Smooth muscle cell (in vitro differentiated cells): ENCODE results near the gene CEMIP. TPM values are rescaled to one million over a fixed set of nuclear protein-coding genes. Genes with fewer than 3 reads are reported as not detected.

Source experiments
- DNase-seq: peaks from one replicate; lab custom pipeline; 2025; ENCODE audit not compliant: unreplicated experiment; lab: John Stamatoyannopoulos, UW
- H2AFZ ChIP-seq: fragments of 200-600 bp; sonication (generic); 2 replicates; pipeline ENCODE4 v1.6.0; 2016; ENCODE audit warnings: antibody characterized with exemption, low read depth, mild to moderate bottlenecking
- H3F3A ChIP-seq: fragments of 200-600 bp; sonication (generic); 2 replicates; pipeline ENCODE4 v1.6.0; 2017; ENCODE audit warnings: antibody characterized with exemption, low read depth
- H3K27ac ChIP-seq: fragments of 200-600 bp; sonication (generic); 2 replicates; pipeline ENCODE4 v1.5.1; 2016; ENCODE audit warnings: low read depth, mild to moderate bottlenecking
- H3K27me3 ChIP-seq: fragments of 200-600 bp; sonication (generic); 2 replicates; pipeline ENCODE4 v1.6.1; 2016; ENCODE audit warnings: low read depth, mild to moderate bottlenecking
- H3K36me3 ChIP-seq: fragments of 200-600 bp; sonication (generic); 2 replicates; pipeline ENCODE4 v1.5.1; 2016; ENCODE audit warnings: low read depth
- H3K4me1 ChIP-seq: fragments of 200-600 bp; sonication (generic); 2 replicates; pipeline ENCODE4 v1.5.1; 2016; ENCODE audit warnings: low read depth
- H3K4me2 ChIP-seq: fragments of 200-600 bp; sonication (generic); 2 replicates; pipeline ENCODE4 v1.6.0; 2016; ENCODE audit warnings: mild to moderate bottlenecking
- H3K4me3 ChIP-seq: fragments of 200-600 bp; sonication (generic); 2 replicates; pipeline ENCODE4 v1.5.1; 2016; ENCODE audit warnings: mild to moderate bottlenecking
- H3K79me2 ChIP-seq: fragments of 200-600 bp; sonication (generic); 2 replicates; pipeline ENCODE4 v1.6.0; 2016; ENCODE audit warnings: low read depth, mild to moderate bottlenecking
- H3K9ac ChIP-seq: fragments of 200-600 bp; sonication (generic); 2 replicates; pipeline ENCODE4 v1.6.0; 2016; ENCODE audit warnings: low read depth
- H3K9me3 ChIP-seq: fragments of 200-600 bp; sonication (generic); replicated peaks from 2 replicates; pipeline ENCODE4 v1.5.1; 2016; ENCODE audit warnings: low read depth
- H4K20me1 ChIP-seq: fragments of 200-600 bp; sonication (generic); 2 replicates; pipeline ENCODE4 v1.6.0; 2016; ENCODE audit warnings: low read depth
- CTCF ChIP-seq: fragments of 200-600 bp; sonication (generic); IDR thresholded peaks from 2 replicates; pipeline ENCODE4 v1.5.1; 2017; ENCODE audit warnings: borderline replicate concordance, mild to moderate bottlenecking, antibody characterized with exemption; ENCODE audit not compliant: insufficient read depth, poor library complexity, severe bottlenecking
- WGBS: methylation state at CpG from one replicate; pipeline ENCODE4 v1.1.7; 2016; ENCODE audit warnings: low lambda C conversion rate; 5-methylcytosine and 5-hydroxymethylcytosine counted together
- polyA plus RNA-seq: library from polyadenylated mRNA; unstranded; fragments of >200 nt; fragmentation: Nextera tagmentation; extraction: Ambion mirVana; gene quantifications from 2 replicates; pipeline ENCODE4 v1.2.1, GENCODE V29; 2016
- total RNA-seq: library from RNA; depleted of rRNA; stranded (reverse); fragments of >200 nt; gene quantifications from 2 replicates; pipeline ENCODE4 v1.2.3, GENCODE V29; 2014

CEMIP gene
- total and polyA plus RNA-seq, 2 experiments from 2014 or later, result 1.9 TPM

- Histone ChIP-seq H3K27me3 (no peaks in the 10 kb centered on the region), H3K36me3 (no peaks in the 10 kb centered on the region), H3K4me1 (no peaks in the 10 kb centered on the region), H4K20me1 (no peaks in the 10 kb centered on the region), H3K9ac (no peak overlapping the region), H3K79me2 (no peaks in the 10 kb centered on the region), H3K4me2 (no peak overlapping the region), H2AFZ (no peak overlapping the region), H3K27ac (no peak overlapping the region), H3F3A (no peaks in the 10 kb centered on the region), H3K4me3 (no peak overlapping the region), H3K9me3 (no peaks in the 10 kb centered on the region)
- DNase-seq, result no peak
- no peak for TF ChIP-seq CTCF
- WGBS, result 70% methylated on average over 9 of the region's 9 CpGs
Measured at GRCh38 chr15:80836223-80836622, 57.1 kb downstream of the CEMIP start.

- no peaks in the 10 kb centered on the region for H3K36me3 ChIP-seq
- DNase-seq, result no peak
- H3K4me3 ChIP-seq, result no peak overlapping the region
- no peaks in the 10 kb centered on the region for H4K20me1 ChIP-seq
- no peak overlapping the region for H3K27ac ChIP-seq
- TF ChIP-seq CTCF, result no peak
- H3K9me3 ChIP-seq, result no peaks in the 10 kb centered on the region
- H3F3A ChIP-seq, result no peaks in the 10 kb centered on the region
- no peaks in the 10 kb centered on the region for H3K4me1 ChIP-seq
- no peaks in the 10 kb centered on the region for H3K27me3 ChIP-seq
- WGBS, result 36% methylated on average over 3 of the region's 3 CpGs
- H3K79me2 ChIP-seq, result no peaks in the 10 kb centered on the region
- H3K4me2 ChIP-seq, result no peak overlapping the region
- no peak overlapping the region for H2AFZ ChIP-seq
- H3K9ac ChIP-seq, result no peak overlapping the region
Measured at GRCh38 chr15:80837006-80837405, 57.8 kb downstream of the CEMIP start.

GRCh38 chr15:80838012-80838411 is 58.8 kb downstream of the CEMIP start:
- H4K20me1 ChIP-seq, result no peaks in the 10 kb centered on the region
- no peaks in the 10 kb centered on the region for H3K79me2 ChIP-seq
- no peak overlapping the region for H3K27ac ChIP-seq
- H3K9me3 ChIP-seq, result no peaks in the 10 kb centered on the region
- no peak overlapping the region for H3K4me2 ChIP-seq
- no peaks in the 10 kb centered on the region for H3K27me3 ChIP-seq
- H3K9ac ChIP-seq, result no peak overlapping the region
- no peaks in the 10 kb centered on the region for H3F3A ChIP-seq
- no peak overlapping the region for H2AFZ ChIP-seq
- no peak for DNase-seq
- H3K36me3 ChIP-seq, result no peaks in the 10 kb centered on the region
- H3K4me3 ChIP-seq, result no peak overlapping the region
- no peak for TF ChIP-seq CTCF
- no peaks in the 10 kb centered on the region for H3K4me1 ChIP-seq
- 83% methylated on average over 11 of the region's 11 CpGs for WGBS

DNA sequence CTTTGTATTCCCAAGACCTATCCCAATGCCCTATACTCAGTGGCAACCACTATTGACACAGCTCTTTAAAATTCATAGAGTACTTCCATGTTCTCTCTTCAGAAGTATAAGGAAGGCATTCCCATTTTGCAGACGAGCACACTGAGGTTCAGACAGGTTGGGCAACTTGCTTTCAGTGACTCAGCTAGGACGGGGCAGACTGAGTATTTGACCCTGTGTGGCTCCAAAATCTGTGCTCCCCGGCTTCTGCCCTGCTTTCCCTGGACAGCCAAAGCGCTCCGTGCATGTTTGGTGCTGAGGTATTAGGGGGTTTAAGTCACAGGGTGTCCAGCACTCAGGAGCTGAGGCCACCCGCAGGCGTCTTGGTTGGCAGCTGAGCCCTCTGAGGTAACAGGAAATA is 59.5 kb downstream of the CEMIP start:
- Histone ChIP-seq H3K4me1 (no peaks in the 10 kb centered on the region), H3F3A (no peaks in the 10 kb centered on the region), H3K4me3 (no peak overlapping the region), H3K27ac (no peak overlapping the region), H3K79me2 (no peaks in the 10 kb centered on the region), H4K20me1 (no peaks in the 10 kb centered on the region), H3K9me3 (no peaks in the 10 kb centered on the region), H3K9ac (no peak overlapping the region), H3K4me2 (no peak overlapping the region), H2AFZ (no peak overlapping the region), H3K27me3 (no peaks in the 10 kb centered on the region), H3K36me3 (no peaks in the 10 kb centered on the region)
- no peak for DNase-seq
- TF ChIP-seq CTCF, result no peak
- WGBS, result 89% methylated on average over 7 of the region's 7 CpGs
